ENCODE measurements around the gene TSPAN4.

TSPAN4 gene

GRCh38 chr11:815675-816432 is 26.8 kb upstream of the TSPAN4 start:
- peaks cover 29% of the 10 kb centered on the region for H3K36me3 Mint-ChIP-seq
- H3K27ac Mint-ChIP-seq = no peak overlapping the region
- H3K4me1 Mint-ChIP-seq = peaks cover 34% of the 10 kb centered on the region
- no peaks in the 10 kb centered on the region for H3K27me3 Mint-ChIP-seq
- no peak overlapping the region for H3K4me3 Mint-ChIP-seq
- no peak for ATAC-seq
- H3K9me3 Mint-ChIP-seq = no peaks in the 10 kb centered on the region

GRCh38 chr11:816433-816779 is 26.2 kb upstream of the TSPAN4 start:
- H3K27me3 Mint-ChIP-seq = no peaks in the 10 kb centered on the region
- H3K36me3 Mint-ChIP-seq = peaks cover 24% of the 10 kb centered on the region
- no peak overlapping the region for H3K4me3 Mint-ChIP-seq
- ATAC-seq = no peak
- no peaks in the 10 kb centered on the region for H3K9me3 Mint-ChIP-seq
- H3K27ac Mint-ChIP-seq = no peak overlapping the region
- peaks cover 34% of the 10 kb centered on the region for H3K4me1 Mint-ChIP-seq

GRCh38 chr11:818396-819128 is 24.1 kb upstream of the TSPAN4 start, which contains the start of gene PNPLA2:
Gene PNPLA2 (plus strand): TSS chr11:818914. CDS start chr11:819719, 805 bp downstream.
- peaks cover 6% of the 10 kb centered on the region for H3K36me3 Mint-ChIP-seq
- ATAC-seq = peak; percentile 0
- no peaks in the 10 kb centered on the region for H3K9me3 Mint-ChIP-seq
- peak within 1 kb of the TSS; percentile 85 for H3K4me3 Mint-ChIP-seq
- peak within 1 kb of the TSS; percentile 85 for H3K27ac Mint-ChIP-seq
- peaks cover 32% of the 10 kb centered on the region for H3K4me1 Mint-ChIP-seq
- no peaks in the 10 kb centered on the region for H3K27me3 Mint-ChIP-seq

GRCh38 chr11:819129-819931 is 23.3 kb upstream of the TSPAN4 start:
- Mint-ChIP-seq H3K4me1 (peaks cover 32% of the 10 kb centered on the region), H3K4me3 (peak overlapping the region; percentile 85), H3K36me3 (no peaks in the 10 kb centered on the region), H3K27ac (peak overlapping the region; percentile 85), H3K27me3 (no peaks in the 10 kb centered on the region), H3K9me3 (no peaks in the 10 kb centered on the region)
- peak; percentile 86 for ATAC-seq

GRCh38 chr11:819943-820649 is 22.6 kb upstream of the TSPAN4 start:
- peak; percentile 90 for ATAC-seq
- peaks cover 32% of the 10 kb centered on the region for H3K4me1 Mint-ChIP-seq
- H3K27ac Mint-ChIP-seq = peak overlapping the region; percentile 85
- no peaks in the 10 kb centered on the region for H3K9me3 Mint-ChIP-seq
- peak overlapping the region; percentile 85 for H3K4me3 Mint-ChIP-seq
- H3K36me3 Mint-ChIP-seq = peaks cover 6% of the 10 kb centered on the region
- H3K27me3 Mint-ChIP-seq = no peaks in the 10 kb centered on the region

- peaks cover 32% of the 10 kb centered on the region for H3K4me1 Mint-ChIP-seq
- ATAC-seq = no peak
- H3K27ac Mint-ChIP-seq = peak overlapping the region; percentile 85
Observed at GRCh38 chr11:820655-821511, 21.8 kb upstream of the TSPAN4 start.

GRCh38 chr11:821512-822371 is 20.9 kb upstream of the TSPAN4 start:
- Mint-ChIP-seq H3K36me3 (peaks cover 11% of the 10 kb centered on the region), H3K9me3 (no peaks in the 10 kb centered on the region), H3K4me1 (peaks cover 36% of the 10 kb centered on the region), H3K27me3 (no peaks in the 10 kb centered on the region), H3K4me3 (peak overlapping the region; percentile 85), H3K27ac (peak overlapping the region; percentile 27)
- no peak for ATAC-seq

More at GRCh38 chr11:820655-821511, 21.8 kb upstream of the TSPAN4 start:
- H3K27me3 Mint-ChIP-seq = no peaks in the 10 kb centered on the region
- H3K9me3 Mint-ChIP-seq = no peaks in the 10 kb centered on the region
- H3K4me3 Mint-ChIP-seq = peak overlapping the region; percentile 85
- H3K36me3 Mint-ChIP-seq = peaks cover 11% of the 10 kb centered on the region

GRCh38 chr11:823441-824291 is 19.0 kb upstream of the TSPAN4 start:
- no peak for ATAC-seq
- H3K27me3 Mint-ChIP-seq = peaks cover under 1% of the 10 kb centered on the region
- no peak overlapping the region for H3K27ac Mint-ChIP-seq

GRCh38 chr11:824292-824880 is 18.3 kb upstream of the TSPAN4 start:
- peaks cover 11% of the 10 kb centered on the region for H3K36me3 Mint-ChIP-seq
- ATAC-seq = no peak
- H3K27ac Mint-ChIP-seq = no peak overlapping the region
- peaks cover 8% of the 10 kb centered on the region for H3K27me3 Mint-ChIP-seq
- no peak overlapping the region for H3K4me3 Mint-ChIP-seq
- H3K9me3 Mint-ChIP-seq = no peaks in the 10 kb centered on the region
- H3K4me1 Mint-ChIP-seq = peaks cover 51% of the 10 kb centered on the region

More at GRCh38 chr11:823441-824291, 19.0 kb upstream of the TSPAN4 start:
- Mint-ChIP-seq H3K4me1 (peaks cover 46% of the 10 kb centered on the region), H3K36me3 (peaks cover 11% of the 10 kb centered on the region), H3K4me3 (no peak overlapping the region), H3K9me3 (no peaks in the 10 kb centered on the region)

- ATAC-seq = no peak
- Mint-ChIP-seq H3K27ac (no peak overlapping the region), H3K36me3 (peaks cover 11% of the 10 kb centered on the region), H3K4me3 (no peak overlapping the region), H3K27me3 (peaks cover 10% of the 10 kb centered on the region), H3K9me3 (no peaks in the 10 kb centered on the region), H3K4me1 (peaks cover 57% of the 10 kb centered on the region)
Observed at GRCh38 chr11:824942-825341, 17.7 kb upstream of the TSPAN4 start.

- Mint-ChIP-seq H3K4me3 (no peak overlapping the region), H3K36me3 (peaks cover 11% of the 10 kb centered on the region), H3K27me3 (peaks cover 10% of the 10 kb centered on the region), H3K9me3 (no peaks in the 10 kb centered on the region), H3K27ac (no peak overlapping the region), H3K4me1 (peaks cover 57% of the 10 kb centered on the region)
- no peak for ATAC-seq
Observed at GRCh38 chr11:825366-826226, 17.1 kb upstream of the TSPAN4 start.

- Mint-ChIP-seq H3K27ac (no peak overlapping the region), H3K4me3 (peak overlapping the region; percentile 66), H3K9me3 (no peaks in the 10 kb centered on the region), H3K4me1 (peaks cover 54% of the 10 kb centered on the region), H3K36me3 (peaks cover 11% of the 10 kb centered on the region), H3K27me3 (peaks cover 10% of the 10 kb centered on the region)
- ATAC-seq = no peak
Observed at GRCh38 chr11:826227-826621, 16.4 kb upstream of the TSPAN4 start.
